ENCODE data around the gene RASEF. TPM values are rescaled to one million over a fixed set of nuclear protein-coding genes. Genes with fewer than 3 reads are reported as not detected.

Gene RASEF
- total and polyA plus RNA-seq, 10 of the 15 experiments (the other 5 are each of a cell fraction or from before 2014, with no cell fraction given), result under 0.01 to 0.04 (median 0.01) TPM; not detected in 7

- in situ Hi-C loops (cut with MboI) (no loop called here), intact Hi-C loops (cut with micrococcal nuclease; ENCODE audit: unreplicated experiment) (no loop called here)
- H3K4me1 ChIP-seq (ENCODE audit: control insufficient read depth, insufficient read depth, low read length), result no peaks in the 10 kb centered on the region
- H3K36me3 ChIP-seq (ENCODE audit: control insufficient read depth in 2 of 2, insufficient read depth in 2 of 2, low read length in 1 of 2), result no peaks in the 10 kb centered on the region
- no peak overlapping the region for H3K4me2 ChIP-seq (ENCODE audit: control insufficient read depth, insufficient read depth)
- CTCF ChIA-PET, result no interaction called here
- no peak overlapping the region for H3K9ac ChIP-seq (ENCODE audit: control insufficient read depth, insufficient read depth, low read length)
- H3K79me2 ChIP-seq (ENCODE audit: control insufficient read depth, insufficient read depth, low read length), result no peaks in the 10 kb centered on the region
- no peaks in the 10 kb centered on the region for H3K27me3 ChIP-seq (replicated peaks in 1 of 2; ENCODE audit: control insufficient read depth in 2 of 2, insufficient read depth in 2 of 2, low read length in 1 of 2)
- SMC1A ChIA-PET (ENCODE audit: uncharacterized antibody, unreplicated experiment), result no interaction called here
- 27% methylated on average over 5 of the region's 5 CpGs for WGBS (ENCODE audit: insufficient coverage, insufficient replicate concordance, low lambda C conversion rate, missing lambda C conversion rate)
- RAD21 ChIA-PET (ENCODE audit: unreplicated experiment), result no interaction called here
- H3K27ac ChIP-seq (ENCODE audit: control insufficient read depth, insufficient read depth), result no peak overlapping the region
- ATAC-seq (no peak), DNase-seq (ENCODE audit: low read depth, low spot score) (no peak), FAIRE-seq (no peak)
- POLR2A ChIA-PET, result no interaction called here
- TF ChIP-seq ATF2 (IDR thresholded peaks at IDR 0.05; ENCODE audit: low read length) (no peak), CEBPB (IDR thresholded peaks at IDR 0.05; ENCODE audit: borderline replicate concordance in 1 of 2, low read depth in 2 of 2, low read length in 2 of 2) (no peak), YY1 (IDR thresholded peaks at IDR 0.05; ENCODE audit: low read depth, low read length) (no peak), E4F1 (IDR thresholded peaks at IDR 0.05; ENCODE audit: borderline replicate concordance, partially characterized antibody) (no peak), RFX5 (IDR thresholded peaks at IDR 0.05; ENCODE audit: low read depth, low read length) (no peak), TAF1 (IDR thresholded peaks at IDR 0.05; ENCODE audit: borderline replicate concordance, low read depth, low read length) (no peak)
- TF ChIP-seq, protein P1, sequence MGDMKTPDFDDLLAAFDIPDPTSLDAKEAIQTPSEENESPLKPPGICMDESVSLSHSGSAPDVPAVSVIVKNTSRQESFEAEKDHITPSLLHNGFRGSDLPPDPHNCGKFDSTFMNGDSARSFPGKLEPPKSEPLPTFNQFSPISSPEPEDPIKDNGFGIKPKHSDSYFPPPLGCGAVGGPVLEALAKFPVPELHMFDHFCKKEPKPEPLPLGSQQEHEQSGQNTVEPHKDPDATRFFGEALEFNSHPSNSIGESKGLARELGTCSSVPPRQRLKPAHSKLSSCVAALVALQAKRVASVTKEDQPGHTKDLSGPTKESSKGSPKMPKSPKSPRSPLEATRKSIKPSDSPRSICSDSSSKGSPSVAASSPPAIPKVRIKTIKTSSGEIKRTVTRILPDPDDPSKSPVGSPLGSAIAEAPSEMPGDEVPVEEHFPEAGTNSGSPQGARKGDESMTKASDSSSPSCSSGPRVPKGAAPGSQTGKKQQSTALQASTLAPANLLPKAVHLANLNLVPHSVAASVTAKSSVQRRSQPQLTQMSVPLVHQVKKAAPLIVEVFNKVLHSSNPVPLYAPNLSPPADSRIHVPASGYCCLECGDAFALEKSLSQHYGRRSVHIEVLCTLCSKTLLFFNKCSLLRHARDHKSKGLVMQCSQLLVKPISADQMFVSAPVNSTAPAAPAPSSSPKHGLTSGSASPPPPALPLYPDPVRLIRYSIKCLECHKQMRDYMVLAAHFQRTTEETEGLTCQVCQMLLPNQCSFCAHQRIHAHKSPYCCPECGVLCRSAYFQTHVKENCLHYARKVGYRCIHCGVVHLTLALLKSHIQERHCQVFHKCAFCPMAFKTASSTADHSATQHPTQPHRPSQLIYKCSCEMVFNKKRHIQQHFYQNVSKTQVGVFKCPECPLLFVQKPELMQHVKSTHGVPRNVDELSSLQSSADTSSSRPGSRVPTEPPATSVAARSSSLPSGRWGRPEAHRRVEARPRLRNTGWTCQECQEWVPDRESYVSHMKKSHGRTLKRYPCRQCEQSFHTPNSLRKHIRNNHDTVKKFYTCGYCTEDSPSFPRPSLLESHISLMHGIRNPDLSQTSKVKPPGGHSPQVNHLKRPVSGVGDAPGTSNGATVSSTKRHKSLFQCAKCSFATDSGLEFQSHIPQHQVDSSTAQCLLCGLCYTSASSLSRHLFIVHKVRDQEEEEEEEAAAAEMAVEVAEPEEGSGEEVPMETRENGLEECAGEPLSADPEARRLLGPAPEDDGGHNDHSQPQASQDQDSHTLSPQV (IDR thresholded peaks at IDR 0.05), result no peak
- BruUV-seq (replicated peaks), result no TSS peak
- no peaks in the 10 kb centered on the region for H4K20me1 ChIP-seq (ENCODE audit: control insufficient read depth, insufficient read depth)
- H3K9me3 ChIP-seq (replicated peaks; ENCODE audit: control insufficient read depth, insufficient read depth, low read length), result no peaks in the 10 kb centered on the region; the same call in 2 of the 3 replicates
- no peak overlapping the region for H2AFZ ChIP-seq (ENCODE audit: control insufficient read depth, low read depth, low read length)
- H3K4me3 ChIP-seq, result no peak overlapping the region
Measured at GRCh38 chr9:83066771-83067170, 3.8 kb upstream of the RASEF start.
